ENCODE results near the gene SBNO1.
"Not testable (repeated sequence)": the region's sequence is repeated elsewhere in the genome, so short reads cannot be mapped to it uniquely, and the experiment has no call there.

The SBNO1 gene

GRCh38 chr12:123346946-123347345 lies 17.7 kb downstream of the SBNO1 start:
- no peak for DNase-seq (ENCODE audit: low spot score)

- no peak for DNase-seq (ENCODE audit: low spot score)
Measured at GRCh38 chr12:123344086-123344485, 20.6 kb downstream of the SBNO1 start.

GRCh38 chr12:123337070-123337469 lies 27.6 kb downstream of the SBNO1 start:
- DNase-seq (ENCODE audit: low spot score) = no peak

- no peak for DNase-seq (ENCODE audit: low spot score)
Measured at GRCh38 chr12:123336530-123336929, 28.1 kb downstream of the SBNO1 start.

GRCh38 chr12:123335490-123335889 lies 29.2 kb downstream of the SBNO1 start:
- DNase-seq (ENCODE audit: low spot score) = no peak

- DNase-seq (ENCODE audit: low spot score) = no peak
Measured at GRCh38 chr12:123329799-123330198, 34.8 kb downstream of the SBNO1 start.

- no peak for DNase-seq (ENCODE audit: low spot score)
Measured at GRCh38 chr12:123319826-123320225, 44.8 kb downstream of the SBNO1 start.

GRCh38 chr12:123319273-123319672 lies 45.4 kb downstream of the SBNO1 start:
- DNase-seq (ENCODE audit: low spot score) = no peak

GRCh38 chr12:123313046-123313445 lies 51.6 kb downstream of the SBNO1 start:
- DNase-seq (ENCODE audit: low spot score) = not testable (repeated sequence)

- DNase-seq (ENCODE audit: low spot score) = no peak
Measured at GRCh38 chr12:123306200-123306599, 58.4 kb downstream of the SBNO1 start.

- no peak for DNase-seq (ENCODE audit: low spot score)
Measured at GRCh38 chr12:123305136-123305535, 59.5 kb downstream of the SBNO1 start.

GRCh38 chr12:123293178-123293760 lies 71.4 kb downstream of the SBNO1 start:
- DNase-seq (ENCODE audit: low spot score) = no peak

GRCh38 chr12:123289911-123290310 lies 74.7 kb downstream of the SBNO1 start:
- no peak for DNase-seq (ENCODE audit: low spot score)

- DNase-seq (ENCODE audit: low spot score) = no peak
Measured at GRCh38 chr12:123288751-123289346, 75.8 kb downstream of the SBNO1 start.

- no peak for DNase-seq (ENCODE audit: low spot score)
Measured at GRCh38 chr12:123286652-123287373, 77.8 kb downstream of the SBNO1 start.

GRCh38 chr12:123284669-123285068 lies 80.0 kb downstream of the SBNO1 start:
- DNase-seq (ENCODE audit: low spot score) = no peak

- no peak for DNase-seq (ENCODE audit: low spot score)
Measured at GRCh38 chr12:123283461-123283860, 81.2 kb downstream of the SBNO1 start.

- DNase-seq (ENCODE audit: low spot score) = no peak
Measured at GRCh38 chr12:123282111-123282510, 82.5 kb downstream of the SBNO1 start.

GRCh38 chr12:123280971-123281370 lies 83.7 kb downstream of the SBNO1 start:
- DNase-seq (ENCODE audit: low spot score) = no peak

- peak; percentile 84 for DNase-seq (ENCODE audit: low spot score)
Measured at GRCh38 chr12:123278101-123278627, 86.5 kb downstream of the SBNO1 start.

- DNase-seq (ENCODE audit: low spot score) = no peak
Measured at GRCh38 chr12:123273166-123273565, 91.5 kb downstream of the SBNO1 start.

GRCh38 chr12:123271001-123271668 lies 93.5 kb downstream of the SBNO1 start:
- peak; percentile 35 for DNase-seq (ENCODE audit: low spot score)
